ENCODE results near the gene JAG2.

The JAG2 gene

GRCh38 chr14:105169776-105170655 lies 1.4 kb upstream of the JAG2 start:
- TF ChIP-seq GATA3 (IDR thresholded peaks at IDR 0.05; ENCODE audit: low read depth, low read length) (no peak), GATA2 (IDR thresholded peaks at IDR 0.05; ENCODE audit: low read depth, low read length) (no peak)

GRCh38 chr14:105168979-105169507 lies 467 bp upstream of the JAG2 start:
- TF ChIP-seq GATA3 (IDR thresholded peaks at IDR 0.05; ENCODE audit: low read depth, low read length), result no peak
- TF ChIP-seq GATA2 (IDR thresholded peaks at IDR 0.05; ENCODE audit: low read depth, low read length), result no peak

- TF ChIP-seq GATA3 (IDR thresholded peaks at IDR 0.05; ENCODE audit: low read depth, low read length), result no peak
- no peak for TF ChIP-seq GATA2 (IDR thresholded peaks at IDR 0.05; ENCODE audit: low read depth, low read length)
These were observed 519 bp downstream of the JAG2 start for GRCh38 chr14:105168093-105168420.

GRCh38 chr14:105167303-105168092 lies 1.1 kb downstream of the JAG2 start:
- TF ChIP-seq GATA3 (IDR thresholded peaks at IDR 0.05; ENCODE audit: low read depth, low read length) (no peak), GATA2 (IDR thresholded peaks at IDR 0.05; ENCODE audit: low read depth, low read length) (no peak)

GRCh38 chr14:105166571-105167302 lies 1.8 kb downstream of the JAG2 start:
- TF ChIP-seq GATA2 (IDR thresholded peaks at IDR 0.05; ENCODE audit: low read depth, low read length) (no peak), GATA3 (IDR thresholded peaks at IDR 0.05; ENCODE audit: low read depth, low read length) (no peak)

GRCh38 chr14:105165761-105166485 lies 2.7 kb downstream of the JAG2 start:
- TF ChIP-seq GATA3 (IDR thresholded peaks at IDR 0.05; ENCODE audit: low read depth, low read length), result no peak
- no peak for TF ChIP-seq GATA2 (IDR thresholded peaks at IDR 0.05; ENCODE audit: low read depth, low read length)

- no peak for TF ChIP-seq GATA3 (IDR thresholded peaks at IDR 0.05; ENCODE audit: low read depth, low read length)
- no peak for TF ChIP-seq GATA2 (IDR thresholded peaks at IDR 0.05; ENCODE audit: low read depth, low read length)
These were observed 3.4 kb downstream of the JAG2 start for GRCh38 chr14:105165134-105165704.

- TF ChIP-seq GATA3 (IDR thresholded peaks at IDR 0.05; ENCODE audit: low read depth, low read length) (no peak), GATA2 (IDR thresholded peaks at IDR 0.05; ENCODE audit: low read depth, low read length) (no peak)
These were observed 5.4 kb downstream of the JAG2 start for GRCh38 chr14:105163040-105163742.

GRCh38 chr14:105162669-105162979 lies 6.0 kb downstream of the JAG2 start:
- TF ChIP-seq GATA2 (IDR thresholded peaks at IDR 0.05; ENCODE audit: low read depth, low read length) (no peak), GATA3 (IDR thresholded peaks at IDR 0.05; ENCODE audit: low read depth, low read length) (no peak)

GRCh38 chr14:105161964-105162668 lies 6.5 kb downstream of the JAG2 start:
- TF ChIP-seq GATA2 (IDR thresholded peaks at IDR 0.05; ENCODE audit: low read depth, low read length) (no peak), GATA3 (IDR thresholded peaks at IDR 0.05; ENCODE audit: low read depth, low read length) (no peak)

GRCh38 chr14:105161309-105161708 lies 7.3 kb downstream of the JAG2 start:
- no peak for TF ChIP-seq GATA3 (IDR thresholded peaks at IDR 0.05; ENCODE audit: low read depth, low read length)
- no peak for TF ChIP-seq GATA2 (IDR thresholded peaks at IDR 0.05; ENCODE audit: low read depth, low read length)

GRCh38 chr14:105160776-105161175 lies 7.8 kb downstream of the JAG2 start:
- no peak for TF ChIP-seq GATA3 (IDR thresholded peaks at IDR 0.05; ENCODE audit: low read depth, low read length)
- TF ChIP-seq GATA2 (IDR thresholded peaks at IDR 0.05; ENCODE audit: low read depth, low read length), result no peak
